GM12878 (cell line): ENCODE data around the gene SEMA4A.

Source experiments
- ATF3 ChIP-seq: IDR thresholded peaks from 2 replicates; pipeline ENCODE4 v1.6.1; 2011; ENCODE audit warnings: low read depth, mild to moderate bottlenecking, low read length, moderate library complexity, borderline replicate concordance; ENCODE audit errors: extremely low read depth
- CHD2 ChIP-seq: IDR thresholded peaks from 2 replicates; pipeline ENCODE4 v1.6.1; 2011; ENCODE audit warnings: low read depth, low read length, improper control_type of control experiment, borderline replicate concordance
- CHD4 ChIP-seq: fragments of 200-600 bp; sonication (generic); IDR thresholded peaks from 2 replicates; pipeline ENCODE4 v1.6.1; 2016; ENCODE audit warnings: mild to moderate bottlenecking
- EP300 ChIP-seq, 2 experiments: fragments of 150-350 bp in 1 of 2; IDR thresholded peaks; 2 replicates each; pipeline ENCODE4 v1.6.1; 2011 to 2012; ENCODE audit warnings: low read depth in 2 of 2, low read length in 2 of 2, borderline replicate concordance in 1 of 2, improper control_type of control experiment in 1 of 2, inconsistent platforms in 1 of 2; ENCODE audit not compliant: control insufficient read depth in 1 of 2
- HDAC6 ChIP-seq: fragments of 200-600 bp; sonication (generic); IDR thresholded peaks from one replicate; pipeline ENCODE4 v1.8.0; 2017; ENCODE audit warnings: antibody characterized with exemption; ENCODE audit not compliant: unreplicated experiment
- JUNB ChIP-seq: IDR thresholded peaks from 2 replicates; pipeline ENCODE4 v1.6.1; 2016; ENCODE audit warnings: antibody characterized with exemption, mild to moderate bottlenecking
- POLR2A ChIP-seq: IDR thresholded peaks from 2 replicates; pipeline ENCODE4 v1.6.1; 2011; ENCODE audit warnings: low read depth, mild to moderate bottlenecking, low read length
- RAD51 ChIP-seq: fragments of 450-650 bp; IDR thresholded peaks from 2 replicates; pipeline ENCODE4 v1.6.1; 2016; ENCODE audit warnings: moderate library complexity, mild to moderate bottlenecking, inconsistent platforms
- REST ChIP-seq: IDR thresholded peaks from 2 replicates; pipeline ENCODE4 v1.6.1; 2012; ENCODE audit warnings: mild to moderate bottlenecking, low read depth, low read length
- SMC3 ChIP-seq: IDR thresholded peaks from 2 replicates; pipeline ENCODE4 v1.6.1; 2011; ENCODE audit warnings: low read length, improper control_type of control experiment, borderline replicate concordance
- TF ChIP-seq, protein P1 (sequence below), 3 experiments: IDR thresholded peaks in 2 of 3; conservative IDR thresholded peaks in 1 of 3; 2 replicates each; pipeline ENCODE4 v1.5.1; 2011; ENCODE audit warnings: low read depth in 3 of 3, low read length in 3 of 3, mild to moderate bottlenecking in 3 of 3, control low read depth in 2 of 3, moderate library complexity in 2 of 3, inconsistent platforms in 1 of 3, mixed read lengths in 1 of 3; ENCODE audit not compliant: control insufficient read depth in 2 of 3, insufficient read depth in 1 of 3; ENCODE audit errors: extremely low read depth in 1 of 3
- TF ChIP-seq, protein P2 (sequence below): IDR thresholded peaks from 2 replicates; pipeline ENCODE4 v1.6.1; 2011; ENCODE audit warnings: mild to moderate bottlenecking, low read depth, low read length, moderate library complexity; ENCODE audit not compliant: insufficient replicate concordance

DNA sequence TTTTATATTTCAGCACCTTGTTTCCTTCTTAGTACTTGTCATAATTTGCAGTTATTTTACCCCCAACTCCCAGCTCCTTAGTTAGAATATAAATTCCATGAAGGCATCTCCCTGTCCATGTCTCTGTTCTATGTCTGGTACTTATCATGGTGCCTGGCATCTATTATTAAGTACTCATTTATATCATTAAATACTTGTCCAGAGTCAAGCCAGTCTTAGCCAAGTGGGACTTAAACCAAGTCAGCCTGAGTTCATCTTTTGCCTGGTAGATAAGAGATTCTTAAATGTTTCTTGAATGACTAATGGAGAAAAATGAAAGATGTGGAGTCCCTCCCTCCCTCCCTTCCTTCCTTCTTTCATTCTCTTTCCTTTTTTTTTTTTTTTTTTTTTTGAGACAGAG, 49.9 kb downstream of the SEMA4A start:
- TF ChIP-seq, protein P1, sequence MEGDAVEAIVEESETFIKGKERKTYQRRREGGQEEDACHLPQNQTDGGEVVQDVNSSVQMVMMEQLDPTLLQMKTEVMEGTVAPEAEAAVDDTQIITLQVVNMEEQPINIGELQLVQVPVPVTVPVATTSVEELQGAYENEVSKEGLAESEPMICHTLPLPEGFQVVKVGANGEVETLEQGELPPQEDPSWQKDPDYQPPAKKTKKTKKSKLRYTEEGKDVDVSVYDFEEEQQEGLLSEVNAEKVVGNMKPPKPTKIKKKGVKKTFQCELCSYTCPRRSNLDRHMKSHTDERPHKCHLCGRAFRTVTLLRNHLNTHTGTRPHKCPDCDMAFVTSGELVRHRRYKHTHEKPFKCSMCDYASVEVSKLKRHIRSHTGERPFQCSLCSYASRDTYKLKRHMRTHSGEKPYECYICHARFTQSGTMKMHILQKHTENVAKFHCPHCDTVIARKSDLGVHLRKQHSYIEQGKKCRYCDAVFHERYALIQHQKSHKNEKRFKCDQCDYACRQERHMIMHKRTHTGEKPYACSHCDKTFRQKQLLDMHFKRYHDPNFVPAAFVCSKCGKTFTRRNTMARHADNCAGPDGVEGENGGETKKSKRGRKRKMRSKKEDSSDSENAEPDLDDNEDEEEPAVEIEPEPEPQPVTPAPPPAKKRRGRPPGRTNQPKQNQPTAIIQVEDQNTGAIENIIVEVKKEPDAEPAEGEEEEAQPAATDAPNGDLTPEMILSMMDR (IDR thresholded peaks at IDR 0.05 in 2 of 3, conservative IDR thresholded peaks at IDR 0.05 in 1 of 3; ENCODE audit: control insufficient read depth in 2 of 3, extremely low read depth in 1 of 3, insufficient read depth in 1 of 3, low read depth in 3 of 3, low read length in 3 of 3) = no peak
- no peak for TF ChIP-seq JUNB
- TF ChIP-seq POLR2A = no peak
- TF ChIP-seq REST = no peak
- TF ChIP-seq CHD2 = no peak
- TF ChIP-seq EP300 (IDR thresholded peaks at IDR 0.05; ENCODE audit: borderline replicate concordance in 1 of 2, control insufficient read depth in 1 of 2, low read depth in 2 of 2, low read length in 2 of 2) = no peak
- TF ChIP-seq, protein P2, sequence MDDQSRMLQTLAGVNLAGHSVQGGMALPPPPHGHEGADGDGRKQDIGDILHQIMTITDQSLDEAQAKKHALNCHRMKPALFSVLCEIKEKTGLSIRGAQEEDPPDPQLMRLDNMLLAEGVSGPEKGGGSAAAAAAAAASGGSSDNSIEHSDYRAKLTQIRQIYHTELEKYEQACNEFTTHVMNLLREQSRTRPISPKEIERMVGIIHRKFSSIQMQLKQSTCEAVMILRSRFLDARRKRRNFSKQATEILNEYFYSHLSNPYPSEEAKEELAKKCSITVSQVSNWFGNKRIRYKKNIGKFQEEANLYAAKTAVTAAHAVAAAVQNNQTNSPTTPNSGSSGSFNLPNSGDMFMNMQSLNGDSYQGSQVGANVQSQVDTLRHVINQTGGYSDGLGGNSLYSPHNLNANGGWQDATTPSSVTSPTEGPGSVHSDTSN = no peak
- TF ChIP-seq SMC3 = no peak
- TF ChIP-seq CHD4 = no peak
- TF ChIP-seq RAD51 = no peak
- no peak for TF ChIP-seq HDAC6
- TF ChIP-seq ATF3 = no peak
